ENCODE measurements around the gene SGO2. TPM values are rescaled to one million over a fixed set of nuclear protein-coding genes. Genes with fewer than 3 reads are reported as not detected.

The SGO2 gene
- total and polyA plus RNA-seq, 2 donors from 2014 or later, result 0.69 to 1.7 TPM

DNA sequence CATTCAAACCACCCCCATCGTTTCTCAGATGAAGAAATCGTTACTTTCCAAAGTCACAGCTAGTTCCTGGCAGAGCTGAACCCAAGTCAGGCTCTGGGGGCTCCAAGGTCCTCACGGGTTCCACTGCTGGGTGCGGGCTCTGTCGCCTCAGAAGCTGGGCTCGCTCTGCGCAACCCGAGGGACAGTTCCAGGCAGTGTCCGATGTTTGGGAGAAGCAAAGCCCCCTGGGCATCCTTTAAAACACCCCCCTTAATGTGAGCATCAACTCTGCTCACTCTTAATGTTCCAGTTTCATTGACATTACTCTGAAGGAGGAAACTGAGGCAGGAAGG is 60.6 kb downstream of the SGO2 start:
- peaks cover 0 to 4% (median 0%) of the 10 kb centered on the region in 3 donors for H3K4me1 ChIP-seq (ENCODE audit: control insufficient read depth in 2 of 3, insufficient read depth in 2 of 3, low read depth in 1 of 3, low read length in 3 of 3)
- no peak for FAIRE-seq
- H3K9ac ChIP-seq (ENCODE audit: low read length in 3 of 3), result peak overlapping the region in 1 of 3 donors; percentile 51
- no peak for DNase-seq
- no peak for TF ChIP-seq CTCF (IDR thresholded peaks at IDR 0.05; ENCODE audit: borderline replicate concordance, extremely low read depth, insufficient read depth)
- no peaks in the 10 kb centered on the region for H3K27me3 ChIP-seq (ENCODE audit: control insufficient read depth, insufficient read depth, low read length)
- H3K36me3 ChIP-seq (ENCODE audit: control insufficient read depth in 2 of 3, insufficient read depth in 3 of 3, low read length in 3 of 3), result no peaks in the 10 kb centered on the region
- H3K9me3 ChIP-seq (ENCODE audit: control insufficient read depth in 2 of 3, insufficient read depth in 1 of 3, low read length in 3 of 3), result no peaks in the 10 kb centered on the region
- peak overlapping the region in 2 of 3 donors; percentile 59 to 85 for H3K4me3 ChIP-seq (ENCODE audit: low read length in 3 of 3)
- intact Hi-C loops (cut with DNase I), result no loop called here
- peak overlapping the region; percentile 37 to 90 for H3K27ac ChIP-seq (ENCODE audit: low read depth in 2 of 2, low read length in 2 of 2)

DNA sequence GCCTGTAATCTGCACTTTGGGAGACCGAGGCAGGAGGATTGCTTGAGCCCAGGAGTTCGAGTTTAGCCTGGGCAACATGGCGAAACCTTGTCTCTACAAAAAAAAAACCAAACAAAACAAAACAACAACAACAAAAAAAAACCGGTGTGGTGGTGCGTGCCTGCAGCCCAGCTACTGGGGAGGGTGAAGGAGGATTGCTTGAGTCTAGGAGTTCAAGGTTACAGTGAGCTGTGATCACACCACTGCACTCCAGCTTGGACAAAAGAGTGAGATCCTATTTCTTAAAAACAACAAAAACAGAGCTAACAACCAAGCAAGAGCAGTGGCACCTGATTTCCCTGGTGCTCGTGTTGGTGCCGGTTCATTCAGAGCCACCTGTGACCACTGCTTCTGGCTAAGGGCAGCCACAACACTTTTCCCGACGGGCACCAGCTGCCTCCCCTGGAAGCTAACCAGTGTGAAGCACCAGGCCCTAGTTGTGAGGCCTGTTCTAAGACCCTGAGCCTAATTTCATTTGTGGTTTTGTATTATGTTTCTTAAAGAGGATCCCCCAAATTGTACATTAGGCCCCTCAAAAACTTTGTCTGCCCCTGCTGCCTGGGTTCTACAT is 61.1 kb downstream of the SGO2 start:
- Histone ChIP-seq H3K4me3 (ENCODE audit: low read length in 3 of 3) (peak overlapping the region in 2 of 3 donors; percentile 59 to 85), H3K27me3 (ENCODE audit: control insufficient read depth, insufficient read depth, low read length) (no peaks in the 10 kb centered on the region)
- intact Hi-C loops (cut with DNase I), result no loop called here

DNA sequence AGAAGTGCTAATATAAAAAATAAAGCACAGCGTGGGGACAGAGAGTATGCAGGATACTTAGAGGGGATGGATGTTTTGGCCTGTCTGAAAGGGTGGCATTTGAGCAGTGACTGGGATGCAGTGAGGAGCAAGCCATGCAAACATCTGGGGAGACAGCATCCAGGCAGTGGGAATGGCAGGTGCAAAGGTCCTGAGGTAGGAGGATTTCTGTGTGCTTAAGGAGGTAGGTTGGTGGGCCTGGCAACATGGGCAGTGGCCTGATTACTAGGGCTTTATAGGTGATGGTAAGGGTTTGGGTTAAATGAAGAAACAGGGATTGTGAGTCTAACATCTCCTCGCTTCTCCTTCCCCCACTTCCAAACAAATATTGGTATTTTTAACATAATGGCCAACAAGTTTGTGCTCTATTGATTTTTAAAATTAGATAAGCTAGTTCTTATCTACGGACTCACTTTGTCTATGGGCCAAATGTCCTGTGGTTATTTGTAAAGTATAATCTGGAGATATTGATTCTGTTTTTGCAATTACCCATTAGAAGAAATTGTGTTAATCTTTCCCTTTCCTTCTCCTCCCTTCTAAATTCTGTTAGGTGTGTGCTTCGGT is 62.2 kb downstream of the SGO2 start:
- Histone ChIP-seq H3K27ac (ENCODE audit: low read depth in 2 of 2, low read length in 2 of 2) (no peak overlapping the region), H3K27me3 (ENCODE audit: control insufficient read depth, insufficient read depth, low read length) (no peaks in the 10 kb centered on the region), H3K9me3 (ENCODE audit: control insufficient read depth in 2 of 3, insufficient read depth in 1 of 3, low read length in 3 of 3) (no peaks in the 10 kb centered on the region), H3K9ac (ENCODE audit: low read length in 3 of 3) (no peak overlapping the region), H3K4me3 (ENCODE audit: low read length in 3 of 3) (peak overlapping the region in 2 of 3 donors; percentile 59 to 85), H3K4me1 (ENCODE audit: control insufficient read depth in 2 of 3, insufficient read depth in 2 of 3, low read depth in 1 of 3, low read length in 3 of 3) (peaks cover 0 to 7% (median 0%) of the 10 kb centered on the region in 3 donors), H3K36me3 (ENCODE audit: control insufficient read depth in 2 of 3, insufficient read depth in 3 of 3, low read length in 3 of 3) (no peaks in the 10 kb centered on the region)
- DNase-seq (no peak), FAIRE-seq (no peak)
- TF ChIP-seq CTCF (IDR thresholded peaks at IDR 0.05; ENCODE audit: borderline replicate concordance, extremely low read depth, insufficient read depth), result no peak
- intact Hi-C loops (cut with DNase I), result no loop called here

More for the DNA sequence above, 61.1 kb downstream of the SGO2 start:
- TF ChIP-seq CTCF (IDR thresholded peaks at IDR 0.05; ENCODE audit: borderline replicate concordance, extremely low read depth, insufficient read depth), result no peak
- DNase-seq (peak in 1 of 5 donors; percentile 63), FAIRE-seq (no peak)
- Histone ChIP-seq H3K4me1 (ENCODE audit: control insufficient read depth in 2 of 3, insufficient read depth in 2 of 3, low read depth in 1 of 3, low read length in 3 of 3) (peaks cover 0 to 6% (median 0%) of the 10 kb centered on the region in 3 donors), H3K9ac (ENCODE audit: low read length in 3 of 3) (peak overlapping the region in 1 of 3 donors; percentile 51), H3K27ac (ENCODE audit: low read depth in 2 of 2, low read length in 2 of 2) (peak overlapping the region in 1 of 2 donors; percentile 90), H3K36me3 (ENCODE audit: control insufficient read depth in 2 of 3, insufficient read depth in 3 of 3, low read length in 3 of 3) (no peaks in the 10 kb centered on the region), H3K9me3 (ENCODE audit: control insufficient read depth in 2 of 3, insufficient read depth in 1 of 3, low read length in 3 of 3) (no peaks in the 10 kb centered on the region)

Measured in kidney (tissue), 14 donors.